ENCODE results near the gene CGB3.
"Not testable (repeated sequence)": the region's sequence is repeated elsewhere in the genome, so short reads cannot be mapped to it uniquely, and the experiment has no call there.

The CGB3 gene

DNA sequence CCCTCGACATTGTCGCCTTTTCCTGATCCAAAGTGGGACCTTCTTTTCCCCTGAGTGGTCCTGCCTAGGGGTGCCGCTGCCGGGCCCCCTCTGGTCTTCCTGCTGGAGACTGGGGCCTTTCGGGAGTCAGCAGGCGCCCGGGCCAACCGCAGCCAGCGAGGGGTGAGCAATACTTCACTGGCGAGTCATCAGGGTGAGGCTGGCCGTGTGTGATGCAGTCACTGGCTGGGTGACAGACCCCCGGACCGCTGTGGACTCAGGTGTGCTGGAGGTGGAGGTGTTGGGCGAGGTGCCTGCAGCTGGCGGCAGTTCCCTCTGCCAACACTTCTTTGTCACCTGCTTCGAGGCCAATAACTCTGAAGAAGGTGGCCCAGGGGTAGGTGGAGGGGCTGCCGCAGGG is 18.0 kb upstream of the CGB3 start:
- no peak for DNase-seq

- DNase-seq = not testable (repeated sequence)
These were observed 15.6 kb upstream of the CGB3 start for GRCh38 chr19:49039736-49040135.

- DNase-seq = not testable (repeated sequence)
These were observed 14.6 kb upstream of the CGB3 start for GRCh38 chr19:49038557-49039276.

- DNase-seq = not testable (repeated sequence)
These were observed 14.0 kb upstream of the CGB3 start for GRCh38 chr19:49038111-49038510.

DNA sequence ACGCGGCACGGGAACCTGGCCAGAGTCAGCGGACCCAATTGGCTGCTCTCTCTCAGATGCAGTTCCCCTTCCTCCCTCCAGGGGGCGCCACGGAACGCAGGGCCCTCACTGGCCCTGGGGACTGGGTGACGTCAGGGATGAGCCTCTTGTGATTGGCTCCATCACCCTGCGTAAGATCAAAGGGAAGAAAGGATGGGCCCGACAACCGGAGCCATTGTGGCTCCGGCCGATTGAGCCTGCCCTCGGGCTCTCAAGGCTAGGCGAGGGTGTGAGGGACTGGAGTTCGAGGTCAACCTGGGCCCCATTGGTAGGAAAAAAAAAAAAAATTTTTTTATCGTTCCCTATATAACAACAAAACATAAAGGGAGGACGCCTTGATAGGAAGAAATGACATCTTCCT is 12.7 kb upstream of the CGB3 start, which contains the start of gene CGB1:
Gene CGB1 (minus strand): TSS at position 81 of the 400 bp plus-strand sequence. CDS start 184 bp downstream, outside the sequence.
- DNase-seq = not testable (repeated sequence)

GRCh38 chr19:49031642-49032301 is 7.6 kb upstream of the CGB3 start, which contains the start of gene CGB2:
Gene CGB2 (plus strand): TSS chr19:49031890. CDS start chr19:49032096, 206 bp downstream.
- not testable (repeated sequence) for DNase-seq

DNA sequence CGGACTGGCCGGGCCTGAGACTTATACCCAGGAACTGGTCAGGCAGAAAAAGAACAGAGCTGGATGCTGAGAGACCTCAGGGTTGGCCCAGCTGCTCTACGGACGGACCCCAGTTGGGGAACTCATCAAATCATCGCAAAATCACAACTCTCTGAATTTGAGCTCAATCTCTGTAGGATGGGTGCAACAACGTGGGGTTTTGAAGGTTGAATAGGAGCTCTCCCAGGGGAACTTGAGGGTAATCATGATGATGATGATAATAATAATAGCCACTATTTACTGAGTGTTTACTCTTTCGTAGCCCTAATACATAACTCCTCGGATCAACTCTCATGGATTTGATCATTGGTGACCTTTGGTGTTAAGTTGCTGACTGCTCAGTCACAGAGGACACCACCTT is 6.2 kb upstream of the CGB3 start:
- DNase-seq = not testable (repeated sequence)

GRCh38 chr19:49029749-49030148 is 5.6 kb upstream of the CGB3 start:
- not testable (repeated sequence) for DNase-seq

DNA sequence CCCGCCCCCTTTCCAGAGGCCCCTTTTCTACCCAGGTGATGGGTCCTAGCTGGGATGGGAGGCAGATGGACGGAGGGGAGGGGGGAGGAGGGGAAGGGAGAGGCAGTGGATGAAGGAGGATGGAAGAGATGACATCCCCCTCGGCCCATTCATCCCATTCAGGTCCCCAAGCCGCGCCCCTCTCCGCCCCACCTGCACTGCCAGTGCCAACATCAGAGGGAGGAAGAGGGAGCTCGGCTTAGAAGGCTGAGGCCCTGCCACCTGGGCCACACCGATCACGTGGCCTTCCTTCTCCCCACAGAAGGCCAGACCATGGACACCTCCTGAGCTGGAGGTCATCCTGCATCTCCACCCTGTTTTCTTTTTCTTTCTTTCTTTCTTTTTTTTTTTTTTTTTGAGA is 4.6 kb upstream of the CGB3 start:
- DNase-seq = not testable (repeated sequence)

DNA sequence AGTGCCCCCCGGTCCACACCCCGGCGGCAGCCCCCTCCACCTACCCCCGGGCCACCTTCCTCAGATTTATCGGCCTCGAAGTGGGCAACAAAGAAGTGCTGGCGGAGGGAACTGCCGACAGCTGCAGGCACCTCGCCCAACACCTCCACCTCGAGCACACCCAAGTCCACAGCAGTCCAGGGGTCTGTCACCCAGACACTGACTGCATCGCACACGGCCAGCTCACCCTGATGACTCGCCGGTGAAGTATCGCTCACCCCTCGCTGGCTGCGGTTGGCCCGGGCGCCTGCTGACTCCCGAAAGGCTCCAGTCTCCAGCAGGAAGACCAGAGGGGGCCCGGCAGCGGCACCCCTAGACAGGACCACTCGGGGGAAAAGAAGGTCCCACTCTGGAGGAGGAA is 1.5 kb upstream of the CGB3 start:
- DNase-seq = not testable (repeated sequence)

- not testable (repeated sequence) for DNase-seq
These were observed 955 bp upstream of the CGB3 start for GRCh38 chr19:49025088-49025487.

GRCh38 chr19:49022116-49022515 is 2.0 kb downstream of the CGB3 start:
- DNase-seq = no peak

DNA sequence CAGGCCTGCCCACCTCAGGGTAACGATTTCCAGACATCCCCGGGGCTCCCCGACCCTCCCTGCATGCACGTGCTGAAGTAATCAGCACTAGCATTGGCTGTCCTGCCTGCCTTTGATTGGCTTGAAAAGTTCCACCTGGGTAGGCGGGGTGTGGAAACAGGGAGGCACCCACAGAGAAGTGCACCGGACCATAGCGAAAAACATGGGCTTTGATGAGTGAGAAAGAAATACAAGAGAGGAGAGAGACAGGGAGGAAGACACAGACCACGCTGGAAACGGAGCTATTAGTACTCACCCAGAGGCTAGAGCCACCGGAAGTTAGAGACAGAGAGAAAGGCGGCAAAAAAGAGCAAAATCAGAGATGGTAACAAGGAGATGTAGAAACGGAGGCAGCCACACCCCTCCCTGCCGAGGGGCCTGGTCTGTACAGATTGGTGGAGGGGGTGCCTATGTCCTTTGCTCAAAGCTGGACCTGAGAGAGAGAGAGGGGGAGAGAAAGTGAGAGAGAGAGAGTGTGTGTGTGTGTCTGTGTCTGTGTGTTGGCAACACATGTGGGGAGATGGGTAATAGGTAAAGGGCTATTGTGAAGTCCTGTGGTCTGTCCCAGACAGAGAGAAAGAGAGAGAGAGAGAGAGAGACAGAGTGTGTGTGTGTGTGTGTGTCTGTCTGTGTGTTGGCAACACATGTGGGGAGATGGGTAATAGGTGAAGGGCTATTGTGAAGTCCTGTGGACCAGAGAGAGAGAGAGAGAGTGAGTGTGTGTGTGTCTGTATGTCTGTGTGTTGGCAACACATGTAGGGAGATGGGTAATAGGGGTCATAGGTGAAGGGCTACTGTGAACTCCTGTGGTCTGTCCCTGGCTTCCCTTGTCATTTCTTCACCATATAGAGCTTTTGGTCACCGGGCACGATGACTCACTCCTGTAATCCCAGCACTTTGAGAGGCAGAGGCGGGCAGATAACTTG is 2.9 kb downstream of the CGB3 start:
- no peak for DNase-seq

- no peak for DNase-seq
These were observed 3.8 kb downstream of the CGB3 start for GRCh38 chr19:49020342-49020741.

DNA sequence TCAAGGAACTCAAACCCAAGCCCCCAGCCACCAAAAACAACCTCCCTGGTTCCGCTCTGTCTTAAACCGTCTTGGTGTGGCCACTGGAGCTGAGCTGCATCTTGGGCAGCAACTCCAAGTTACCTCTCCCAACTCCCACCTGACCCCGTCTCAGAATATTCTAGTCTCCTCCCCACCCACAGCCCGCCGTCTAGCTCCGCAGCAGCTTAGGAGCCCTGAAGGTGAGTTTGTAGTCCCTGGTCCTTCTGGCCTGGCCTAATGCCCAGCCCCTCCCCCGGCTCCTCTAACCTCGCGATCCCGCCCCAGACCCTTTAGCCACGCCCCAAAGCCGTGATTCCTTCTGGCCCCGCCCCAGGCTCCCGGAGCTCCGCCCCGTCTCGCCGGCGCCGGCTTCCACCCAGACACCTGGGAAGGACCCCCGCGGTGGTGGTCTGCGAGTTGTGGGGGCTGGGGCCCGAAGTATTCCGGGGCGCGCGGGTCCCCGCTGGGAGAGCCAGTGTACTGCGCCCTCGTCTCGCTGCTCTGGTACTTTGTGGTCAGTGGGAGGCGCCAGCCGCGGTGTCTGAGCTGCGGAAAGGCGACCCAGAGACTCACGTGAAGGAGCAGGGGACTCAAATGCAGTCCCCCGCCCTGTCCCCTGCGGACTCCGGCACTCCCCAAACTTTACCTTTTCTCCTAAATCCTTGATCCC is 4.7 kb downstream of the CGB3 start:
- DNase-seq = no peak

GRCh38 chr19:49018388-49019241 is 5.5 kb downstream of the CGB3 start:
- not testable (repeated sequence) for DNase-seq

DNA sequence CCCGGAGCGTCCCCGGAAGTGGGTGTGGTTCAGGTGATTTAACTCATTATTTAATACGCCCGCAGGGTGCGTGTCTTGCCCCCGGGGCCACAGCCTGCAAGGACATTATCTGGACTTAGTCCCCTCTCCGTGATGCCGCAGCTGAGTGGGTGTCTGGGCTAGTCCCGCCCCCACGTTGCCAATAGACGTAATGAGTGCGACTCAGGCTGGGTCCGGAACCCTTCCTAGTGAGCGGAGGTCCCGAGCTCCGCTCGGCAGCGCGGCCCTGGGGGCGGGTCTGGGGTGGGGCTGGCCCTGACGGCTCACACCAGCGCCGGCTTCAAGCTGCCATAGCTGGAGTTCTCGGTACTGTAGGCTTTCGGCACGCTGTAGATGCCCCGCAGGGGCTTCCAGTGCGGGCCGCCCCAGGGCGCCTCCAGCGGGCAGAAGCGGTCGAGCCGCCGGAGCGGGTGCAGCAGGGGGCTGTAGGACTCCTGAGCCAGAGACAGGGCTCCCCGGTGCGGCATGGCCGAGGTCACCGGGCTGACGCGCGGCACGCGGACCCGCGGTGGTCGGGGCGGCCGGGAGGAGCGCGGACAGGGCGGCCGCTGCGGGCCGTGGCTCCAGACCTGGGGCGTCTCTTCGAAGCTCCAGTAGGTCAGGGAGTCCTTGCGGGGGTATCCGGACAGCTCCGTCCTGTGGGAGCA is 6.3 kb downstream of the CGB3 start:
- DNase-seq = no peak

DNA sequence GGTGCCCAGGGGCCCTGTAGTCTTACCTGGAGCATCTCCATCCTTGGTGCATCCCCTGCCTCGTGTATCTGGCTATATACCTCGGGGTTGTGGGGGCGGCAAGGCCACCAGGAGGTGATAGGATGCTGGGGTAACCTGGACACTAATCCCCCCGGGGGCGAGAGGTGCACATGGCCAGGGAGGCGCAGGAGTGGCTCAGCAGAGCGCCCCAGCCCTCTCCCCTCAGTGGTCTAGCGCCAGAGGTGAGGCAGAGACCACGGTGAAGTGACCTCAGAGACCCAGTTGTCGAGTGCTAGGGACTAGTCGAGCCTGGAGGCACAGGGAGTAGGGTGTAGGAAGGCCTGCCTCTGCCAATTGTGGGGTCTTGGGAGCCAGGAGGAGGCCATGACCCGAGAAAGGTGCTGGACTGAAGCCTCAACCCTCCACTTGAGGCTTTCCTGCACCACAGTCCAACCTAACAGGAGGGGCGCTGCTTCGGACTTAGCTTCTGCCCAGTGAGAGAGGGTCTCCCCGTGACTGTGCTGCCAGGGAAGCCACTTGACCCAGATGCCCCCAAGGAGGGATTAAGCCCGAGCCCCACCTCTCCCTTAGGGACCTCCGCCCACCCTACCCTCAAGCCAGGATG is 7.0 kb downstream of the CGB3 start, which contains the start of gene LHB:
Gene LHB (minus strand): TSS at position 51 of the 625 bp plus-strand sequence. CDS start 10 bp downstream, at position 41.
- no peak for DNase-seq

DNA sequence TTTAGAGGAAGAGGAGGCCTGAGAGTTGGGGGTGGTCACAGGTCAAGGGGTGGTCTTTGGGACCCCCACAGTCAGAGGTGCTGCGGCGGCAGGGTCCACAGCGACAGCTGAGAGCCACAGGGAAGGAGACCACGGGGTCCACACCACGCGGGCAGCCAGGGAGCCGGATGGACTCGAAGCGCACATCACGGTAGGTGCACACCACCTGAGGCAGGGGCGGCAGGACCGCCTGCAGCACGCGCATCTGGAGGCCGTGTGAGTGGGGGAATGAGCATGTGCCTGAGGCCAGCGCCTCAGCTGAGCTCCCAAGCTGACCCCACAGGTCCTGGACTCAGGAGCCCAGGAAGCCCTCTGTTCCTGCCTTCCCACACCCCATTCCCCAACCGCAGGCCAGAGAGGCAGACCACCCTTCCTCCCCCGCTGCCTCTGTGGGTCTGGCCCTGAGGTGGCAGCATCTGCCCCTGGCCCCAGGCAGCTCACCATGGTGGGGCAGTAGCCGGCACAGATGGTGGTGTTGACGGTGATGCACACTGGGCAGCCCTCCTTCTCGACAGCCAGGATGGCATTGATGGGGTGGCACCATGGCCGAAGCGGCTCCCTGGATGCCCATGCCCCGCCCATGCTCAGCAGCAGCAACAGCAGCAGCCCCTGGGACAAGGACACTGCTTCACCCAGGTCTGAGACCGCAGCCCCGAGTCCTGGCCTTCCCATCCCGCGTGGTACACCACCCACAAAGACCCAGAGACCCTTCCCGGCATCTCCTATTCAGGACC is 7.9 kb downstream of the CGB3 start:
- DNase-seq = no peak

Measured in NK-92 treated with Interleukin-12 subunit alpha and Interleukin-12 subunit beta, amount 100 ng/mL, for 24 hours (cell line).